Esophagus (tissue), 2 donors: ENCODE measurements around the gene KIAA0319L. TPM values are rescaled to one million over a fixed set of nuclear protein-coding genes. Genes with fewer than 3 reads are reported as not detected.

Experiments
- H3K27ac ChIP-seq, 2 donors: one replicate each; pipeline ENCODE4 v1.5.1; 2013; ENCODE audit warnings: low read depth in 2 of 2, mild to moderate bottlenecking in 2 of 2, inconsistent platforms in 1 of 2, low read length in 1 of 2, moderate library complexity in 1 of 2
- H3K27me3 ChIP-seq, 2 donors: one replicate each; pipeline ENCODE4 v1.6.1; 2013; ENCODE audit warnings: low read length in 2 of 2, control low read depth in 1 of 2, mild to moderate bottlenecking in 1 of 2; ENCODE audit not compliant: insufficient read depth in 2 of 2, control insufficient read depth in 1 of 2
- H3K36me3 ChIP-seq, 2 donors: one replicate each; pipeline ENCODE4 v1.6.1; 2013; ENCODE audit warnings: low read length in 1 of 2; ENCODE audit not compliant: control insufficient read depth in 2 of 2, insufficient read depth in 2 of 2
- H3K4me1 ChIP-seq, 2 donors: one replicate each; pipeline ENCODE4 v1.6.1; 2013; ENCODE audit warnings: low read length in 1 of 2; ENCODE audit not compliant: control insufficient read depth in 2 of 2, insufficient read depth in 2 of 2
- H3K4me3 ChIP-seq, 2 donors: one replicate each; pipeline ENCODE4 v1.5.1; 2013; ENCODE audit warnings: low read length in 2 of 2, mild to moderate bottlenecking in 2 of 2, low read depth in 1 of 2, moderate library complexity in 1 of 2
- H3K9me3 ChIP-seq, 2 donors: one replicate each; pipeline ENCODE4 v1.6.1; 2013; ENCODE audit warnings: mild to moderate bottlenecking in 2 of 2, low read depth in 1 of 2, low read length in 1 of 2, moderate library complexity in 1 of 2; ENCODE audit not compliant: control insufficient read depth in 2 of 2, insufficient read depth in 1 of 2
- WGBS, 2 donors: extraction: QIAGEN DNeasy Blood & Tissue Kit; methylation state at CpG; one replicate each; pipeline ENCODE4 v1.1.7; 2013; 5-methylcytosine and 5-hydroxymethylcytosine counted together
- polyA plus RNA-seq, 2 donors: library from polyadenylated mRNA; stranded (reverse); fragments of 200-250 nt; gene quantifications; one replicate each; pipeline ENCODE4 v1.2.3, GENCODE V29; 2013
- donor health status: healthy with polysubstance abuse.
- donor health status: Bipolar disorder and iron deficiency.

The KIAA0319L gene
- polyA plus RNA-seq, 2 donors = 12.8 to 16.7 TPM

GRCh38 chr1:35544976-35545375 lies 12.2 kb downstream of the KIAA0319L start:
- Histone ChIP-seq H3K4me3 (no peak overlapping the region), H3K36me3 (peaks cover 0 to 2% of the 10 kb centered on the region in 2 donors), H3K4me1 (no peaks in the 10 kb centered on the region), H3K27me3 (no peaks in the 10 kb centered on the region), H3K9me3 (no peaks in the 10 kb centered on the region), H3K27ac (no peak overlapping the region)
- 74 to 82% methylated on average over 3 of the region's 3 CpGs for WGBS, 2 donors

DNA sequence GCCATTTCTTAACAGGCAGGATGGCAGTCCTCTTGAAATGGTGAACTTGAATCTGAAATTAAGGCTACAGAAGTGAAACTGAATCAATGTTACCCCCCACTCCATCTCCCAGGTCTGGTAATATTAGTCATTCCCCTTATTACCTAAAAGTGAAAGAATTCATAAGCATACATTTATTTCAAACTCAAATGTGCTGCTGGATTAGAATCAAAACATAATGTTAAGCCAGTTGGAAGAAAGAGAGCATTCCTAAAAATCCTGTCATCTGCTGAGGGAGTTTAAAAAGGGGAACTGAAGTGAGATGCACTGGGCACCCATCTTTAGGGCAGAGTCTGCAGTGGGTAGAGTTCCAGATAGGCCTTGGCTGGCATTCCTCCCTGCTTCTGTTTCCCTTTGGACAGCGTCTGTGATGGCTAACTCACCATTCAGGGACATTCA lies 17.4 kb downstream of the KIAA0319L start:
- WGBS, 2 donors = 23 to 26% methylated on average over 1 of the region's 1 CpG
- Histone ChIP-seq H3K9me3 (no peaks in the 10 kb centered on the region), H3K27ac (peak overlapping the region in 1 of 2 donors; percentile 13), H3K4me3 (no peak overlapping the region), H3K27me3 (no peaks in the 10 kb centered on the region), H3K4me1 (no peaks in the 10 kb centered on the region), H3K36me3 (peaks cover 0 to 2% of the 10 kb centered on the region in 2 donors)

DNA sequence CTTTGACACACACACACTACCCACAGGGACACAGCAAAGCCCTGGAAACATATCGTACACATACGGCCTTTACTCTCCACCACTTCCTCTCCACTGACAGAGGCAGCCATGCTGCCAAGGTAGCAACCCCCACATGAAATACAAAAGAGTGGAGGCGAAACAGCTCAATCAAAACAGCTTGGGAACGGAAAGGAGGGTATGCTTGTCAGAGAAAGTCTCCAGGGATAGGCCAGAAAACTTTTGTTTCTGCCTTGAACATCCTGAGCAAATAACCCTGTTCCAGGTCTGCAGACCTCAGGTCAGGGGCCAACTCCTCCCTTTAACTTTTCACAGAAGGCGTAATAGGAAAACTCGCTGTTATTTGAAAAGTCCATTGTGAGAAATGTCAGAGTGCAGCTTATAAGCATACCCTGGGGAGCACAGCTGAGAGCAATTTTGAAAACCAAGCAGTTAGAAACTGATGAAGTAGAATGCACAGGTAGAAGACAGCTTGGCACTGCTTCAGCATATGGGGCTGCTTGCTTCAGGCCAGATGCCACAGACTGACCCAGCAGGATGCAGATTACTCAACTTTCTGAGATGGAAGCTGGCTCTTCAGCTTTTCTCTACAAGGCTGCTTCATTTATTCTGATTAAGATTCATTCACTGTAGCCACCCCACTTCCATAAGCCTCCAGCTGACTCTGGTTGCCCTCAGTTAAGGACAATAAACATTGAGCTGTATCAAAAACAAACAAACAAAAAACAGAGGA lies 18.0 kb downstream of the KIAA0319L start:
- H3K36me3 ChIP-seq = peaks cover 0 to 2% of the 10 kb centered on the region in 2 donors
- no peaks in the 10 kb centered on the region for H3K4me1 ChIP-seq
- H3K27me3 ChIP-seq = no peaks in the 10 kb centered on the region
- H3K27ac ChIP-seq = peak overlapping the region; percentile 2 to 22
- 66 to 69% methylated on average over 6 of the region's 6 CpGs for WGBS, 2 donors
- no peaks in the 10 kb centered on the region for H3K9me3 ChIP-seq
- H3K4me3 ChIP-seq = no peak overlapping the region

DNA sequence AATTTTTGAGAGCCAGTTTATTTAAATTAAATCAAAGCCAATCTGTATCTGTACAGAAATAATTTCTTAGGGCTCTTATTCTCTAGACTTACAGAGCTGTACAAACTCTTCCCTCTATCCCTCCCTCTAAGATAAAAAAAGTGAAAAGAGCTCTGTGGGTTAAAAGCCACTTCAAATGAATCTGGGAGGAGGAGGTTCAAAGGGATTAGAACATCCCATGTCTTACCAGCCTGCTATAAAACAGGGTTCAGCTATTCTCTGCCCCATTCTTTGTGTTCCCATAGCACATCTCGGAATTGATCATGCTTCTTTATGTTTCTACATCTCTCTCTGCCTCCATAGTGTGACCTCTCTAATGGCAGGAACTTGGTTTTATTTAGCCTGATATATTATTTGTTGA lies 19.4 kb downstream of the KIAA0319L start:
- H3K27me3 ChIP-seq = no peaks in the 10 kb centered on the region
- H3K4me1 ChIP-seq = no peaks in the 10 kb centered on the region
- H3K9me3 ChIP-seq = no peaks in the 10 kb centered on the region
- H3K27ac ChIP-seq = no peak overlapping the region
- H3K4me3 ChIP-seq = no peak overlapping the region
- WGBS, 2 donors = 91 to 95% methylated on average over 1 of the region's 1 CpG
- peaks cover 0 to under 1% of the 10 kb centered on the region in 2 donors for H3K36me3 ChIP-seq

DNA sequence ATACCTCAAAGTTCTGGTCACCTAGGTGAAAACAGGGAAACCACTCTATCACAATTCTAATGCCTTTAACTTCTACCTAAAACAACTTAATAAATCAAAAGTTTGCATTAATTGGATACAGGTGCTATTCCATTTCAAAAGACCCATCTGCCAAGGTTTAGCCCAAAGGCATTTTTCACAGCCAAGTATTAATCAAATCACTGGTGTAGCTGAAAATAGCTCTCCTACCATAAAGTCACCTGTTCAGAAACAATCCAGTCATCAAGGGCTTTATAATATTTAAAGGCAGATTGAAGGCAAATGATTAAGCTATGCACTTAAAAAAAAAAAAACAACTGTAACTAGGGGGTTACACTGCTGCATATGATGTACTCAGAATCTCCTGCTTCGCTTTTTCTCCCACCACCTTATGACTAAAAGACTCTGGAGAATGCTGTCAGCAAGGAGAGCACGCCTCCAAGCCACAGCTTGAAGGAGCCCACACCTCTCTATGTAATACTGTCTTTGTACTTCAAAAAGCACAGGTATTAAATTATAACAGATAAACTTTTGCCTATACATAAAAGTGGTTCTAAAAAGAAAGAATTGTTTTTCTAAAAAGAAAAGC lies 20.5 kb downstream of the KIAA0319L start:
- Histone ChIP-seq H3K4me1 (no peaks in the 10 kb centered on the region), H3K27me3 (no peaks in the 10 kb centered on the region), H3K36me3 (peaks cover 0 to 2% of the 10 kb centered on the region in 2 donors), H3K27ac (no peak overlapping the region), H3K4me3 (no peak overlapping the region), H3K9me3 (no peaks in the 10 kb centered on the region)
- WGBS, 2 donors = 84 to 90% methylated on average over 2 of the region's 2 CpGs

GRCh38 chr1:35535243-35535642 lies 22.0 kb downstream of the KIAA0319L start:
- H3K4me3 ChIP-seq = no peak overlapping the region
- no peak overlapping the region for H3K27ac ChIP-seq
- peaks cover 2 to 10% of the 10 kb centered on the region in 2 donors for H3K36me3 ChIP-seq
- no peaks in the 10 kb centered on the region for H3K27me3 ChIP-seq
- H3K9me3 ChIP-seq = peaks cover 0 to 4% of the 10 kb centered on the region in 2 donors
- no peaks in the 10 kb centered on the region for H3K4me1 ChIP-seq

- no peaks in the 10 kb centered on the region for H3K27me3 ChIP-seq
- H3K36me3 ChIP-seq = peaks cover 2 to 10% of the 10 kb centered on the region in 2 donors
- WGBS, 2 donors = 44 to 49% methylated on average over 1 of the region's 1 CpG
- H3K4me1 ChIP-seq = no peaks in the 10 kb centered on the region
- no peak overlapping the region for H3K27ac ChIP-seq
- H3K4me3 ChIP-seq = no peak overlapping the region
- peaks cover 0 to 4% of the 10 kb centered on the region in 2 donors for H3K9me3 ChIP-seq
Measured at GRCh38 chr1:35533586-35533985, 23.6 kb downstream of the KIAA0319L start.

- peaks cover 0 to 4% of the 10 kb centered on the region in 2 donors for H3K9me3 ChIP-seq
- H3K27me3 ChIP-seq = no peaks in the 10 kb centered on the region
- peaks cover 2 to 10% of the 10 kb centered on the region in 2 donors for H3K36me3 ChIP-seq
- WGBS, 2 donors = 49 to 71% methylated on average over 1 of the region's 1 CpG
- no peak overlapping the region for H3K4me3 ChIP-seq
- H3K4me1 ChIP-seq = no peaks in the 10 kb centered on the region
- H3K27ac ChIP-seq = no peak overlapping the region
Measured at GRCh38 chr1:35532497-35533223, 24.5 kb downstream of the KIAA0319L start.

- 86 to 87% methylated on average over 6 of the region's 6 CpGs for WGBS, 2 donors
- H3K27me3 ChIP-seq = no peaks in the 10 kb centered on the region
- H3K4me1 ChIP-seq = no peaks in the 10 kb centered on the region
- no peak overlapping the region for H3K27ac ChIP-seq
- H3K4me3 ChIP-seq = no peak overlapping the region
- peaks cover 2 to 10% of the 10 kb centered on the region in 2 donors for H3K36me3 ChIP-seq
- H3K9me3 ChIP-seq = peaks cover 0 to 4% of the 10 kb centered on the region in 2 donors
Measured at GRCh38 chr1:35531368-35531767, 25.8 kb downstream of the KIAA0319L start.
